Esophagus squamous epithelium (tissue), 5 donors: ENCODE results near the gene LRRC45. TPM values are rescaled to one million over a fixed set of nuclear protein-coding genes. Genes with fewer than 3 reads are reported as not detected.

Experiments
- DNase-seq: peaks from one replicate; lab custom pipeline; 2025; lab: John Stamatoyannopoulos, UW
- H3K27ac ChIP-seq, 4 donors: fragments of 200-600 bp; sonication (generic); one replicate each; pipeline ENCODE4 v1.5.1; 2016 to 2019; ENCODE audit warnings: mild to moderate bottlenecking in 1 of 4
- H3K27me3 ChIP-seq, 4 donors: fragments of 200-600 bp; sonication (generic); 1 replicate in 3 of 4; 2 replicates in 1 of 4; pipeline versions ENCODE4 v1.5.1 to v1.6.0; 2017 to 2021; ENCODE audit warnings: antibody characterized with exemption in 1 of 4
- H3K36me3 ChIP-seq, 3 donors: fragments of 200-600 bp; sonication (generic); one replicate each; pipeline ENCODE4 v1.5.1; 2016 to 2019
- H3K4me1 ChIP-seq, 3 donors: fragments of 200-600 bp; sonication (generic); one replicate each; pipeline ENCODE4 v1.5.1; 2017 to 2019
- H3K4me3 ChIP-seq, 4 donors: fragments of 200-600 bp; sonication (generic); 1 replicate in 3 of 4; 2 replicates in 1 of 4; pipeline ENCODE4 v1.5.1; 2016 to 2019; ENCODE audit warnings: mild to moderate bottlenecking in 2 of 4, moderate library complexity in 1 of 4
- H3K9me3 ChIP-seq, 3 donors: fragments of 200-600 bp; sonication (generic); one replicate each; pipeline ENCODE4 v1.5.1; 2016 to 2019
- POLR2A ChIP-seq, 4 donors: fragments of 450-650 bp; IDR thresholded peaks; one replicate each; pipeline ENCODE4 v1.6.1; 2017; ENCODE audit warnings: antibody characterized with exemption in 4 of 4, mild to moderate bottlenecking in 4 of 4, moderate library complexity in 3 of 4
- WGBS, 2 donors: methylation state at CpG; one replicate each; pipeline ENCODE4 v1.1.5; 2018; 5-methylcytosine and 5-hydroxymethylcytosine counted together
- intact Hi-C: fragments of 100-400 bp; cut with DNase I; formaldehyde crosslinking; loops from one replicate; pipeline ENCODE4 v1.15.0; 2022
- total RNA-seq, 4 donors: library from RNA; depleted of rRNA; stranded (reverse); fragments of >200 nt; gene quantifications; one replicate each; pipeline ENCODE4 v1.1.0, GENCODE V29; 2016
- TF ChIP-seq, protein P1 (sequence below), 6 experiments: fragments of 450-650 bp in 4 of 6; fragments of 200-600 bp in 2 of 6; sonication (generic) in 2 of 6; IDR thresholded peaks; one replicate each; pipeline ENCODE4 v1.5.1; 2016 to 2019; ENCODE audit warnings: antibody characterized with exemption in 6 of 6, mild to moderate bottlenecking in 4 of 6, moderate library complexity in 4 of 6
- donor health status: DM: yes; HTN: yes; CAD: no.

The LRRC45 gene
- total RNA-seq, 4 donors from 2014 or later = 9.7 to 21.2 (median 18.3) TPM

DNA sequence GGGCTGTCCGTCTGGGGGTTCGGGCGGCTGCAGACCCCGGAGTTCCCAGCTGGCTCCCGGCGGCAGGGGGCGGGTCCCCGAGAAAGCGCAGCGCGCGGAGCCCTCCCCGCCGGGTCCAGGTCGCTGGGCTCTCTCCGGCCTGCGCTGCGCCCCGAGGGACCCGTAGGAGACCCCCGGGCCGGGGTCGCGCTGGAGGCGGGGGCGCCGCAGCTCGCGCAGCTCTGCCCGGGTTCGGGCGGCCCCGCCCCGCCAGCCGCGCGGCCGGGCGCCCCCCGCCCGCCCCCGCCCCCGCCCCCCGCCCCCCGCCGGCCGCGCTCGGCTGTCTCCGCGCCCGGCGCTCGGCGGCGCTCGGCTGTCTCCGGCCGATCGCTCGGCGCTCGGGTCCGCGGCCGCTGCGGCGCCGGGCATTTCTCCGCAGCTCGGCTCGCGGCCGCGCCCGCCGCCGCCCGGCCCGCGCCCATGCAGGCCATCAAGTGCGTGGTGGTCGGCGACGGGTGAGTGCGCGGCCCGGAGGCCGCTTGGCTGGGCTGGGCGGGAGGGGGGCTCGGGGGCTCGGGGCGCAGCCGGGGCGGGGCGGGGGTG is 8.3 kb downstream of the LRRC45 start, which contains the start of gene RAC3:
RAC3 (plus strand) TSS at position 376 of the 582 bp plus-strand sequence; CDS start at position 460, 84 bp downstream.
- no CpG with 5 or more reads among the region's 96 CpGs for WGBS, 2 donors
- Histone ChIP-seq H3K36me3 (peaks cover 0 to 33% (median 0%) of the 10 kb centered on the region in 3 donors), H3K4me3 (peak within 1 kb of the TSS; percentile 47 to 71 (median 60)), H3K4me1 (peaks cover 20 to 58% (median 28%) of the 10 kb centered on the region in 3 donors), H3K9me3 (no peaks in the 10 kb centered on the region), H3K27me3 (peaks cover 0 to 7% (median 0%) of the 10 kb centered on the region in 4 donors), H3K27ac (peak within 1 kb of the TSS; percentile 70 to 88 (median 79))
- no peak for TF ChIP-seq POLR2A (IDR thresholded peaks at IDR 0.05)
- TF ChIP-seq, protein P1, sequence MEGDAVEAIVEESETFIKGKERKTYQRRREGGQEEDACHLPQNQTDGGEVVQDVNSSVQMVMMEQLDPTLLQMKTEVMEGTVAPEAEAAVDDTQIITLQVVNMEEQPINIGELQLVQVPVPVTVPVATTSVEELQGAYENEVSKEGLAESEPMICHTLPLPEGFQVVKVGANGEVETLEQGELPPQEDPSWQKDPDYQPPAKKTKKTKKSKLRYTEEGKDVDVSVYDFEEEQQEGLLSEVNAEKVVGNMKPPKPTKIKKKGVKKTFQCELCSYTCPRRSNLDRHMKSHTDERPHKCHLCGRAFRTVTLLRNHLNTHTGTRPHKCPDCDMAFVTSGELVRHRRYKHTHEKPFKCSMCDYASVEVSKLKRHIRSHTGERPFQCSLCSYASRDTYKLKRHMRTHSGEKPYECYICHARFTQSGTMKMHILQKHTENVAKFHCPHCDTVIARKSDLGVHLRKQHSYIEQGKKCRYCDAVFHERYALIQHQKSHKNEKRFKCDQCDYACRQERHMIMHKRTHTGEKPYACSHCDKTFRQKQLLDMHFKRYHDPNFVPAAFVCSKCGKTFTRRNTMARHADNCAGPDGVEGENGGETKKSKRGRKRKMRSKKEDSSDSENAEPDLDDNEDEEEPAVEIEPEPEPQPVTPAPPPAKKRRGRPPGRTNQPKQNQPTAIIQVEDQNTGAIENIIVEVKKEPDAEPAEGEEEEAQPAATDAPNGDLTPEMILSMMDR (IDR thresholded peaks at IDR 0.05) = no peak
- intact Hi-C loops = loop anchor here (2.0 kb wide), 1 partner anchor 121 kb away; no protein-coding TSS in a partner anchor
- DNase-seq = no peak

DNA sequence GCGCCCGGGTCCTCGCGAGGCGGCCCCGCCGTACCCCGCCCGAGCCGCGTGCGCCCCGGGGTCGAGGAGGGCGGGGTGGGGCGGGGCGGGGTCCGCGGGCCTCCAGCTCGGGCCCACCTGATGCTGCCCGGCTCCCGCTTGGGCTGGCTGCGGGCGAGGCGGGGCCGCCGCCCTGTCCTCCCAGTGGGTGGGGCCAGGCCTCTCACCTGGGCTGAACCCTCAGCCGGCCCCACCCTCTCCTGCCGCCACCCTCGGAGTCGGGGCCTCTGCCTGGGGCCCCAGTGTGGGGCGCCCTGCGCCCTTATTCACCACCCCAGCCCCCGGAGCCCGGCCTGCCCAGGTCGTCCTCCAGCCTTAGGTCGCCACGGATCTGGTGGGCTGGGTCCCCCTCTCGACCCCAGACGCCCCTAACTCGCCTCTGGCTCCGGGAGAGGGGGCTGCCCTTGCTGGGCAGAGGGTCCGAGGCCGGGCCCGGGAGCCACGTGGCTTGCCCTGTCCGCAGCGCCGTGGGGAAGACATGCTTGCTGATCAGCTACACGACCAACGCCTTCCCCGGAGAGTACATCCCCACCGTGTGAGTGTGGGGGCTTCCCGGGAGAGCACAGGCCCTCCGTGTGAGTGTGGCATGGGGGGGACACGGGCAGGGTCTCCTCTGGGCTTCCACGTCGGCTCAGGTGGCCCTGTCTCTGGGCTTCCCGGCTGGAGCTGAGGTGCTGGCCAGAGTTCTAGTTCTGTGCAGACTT is 9.0 kb downstream of the LRRC45 start:
- peaks cover 0 to 30% (median 0%) of the 10 kb centered on the region in 3 donors for H3K36me3 ChIP-seq
- intact Hi-C loops = loop anchor here (2.0 kb wide), 1 partner anchor 121 kb away; no protein-coding TSS in a partner anchor
- H3K9me3 ChIP-seq = no peaks in the 10 kb centered on the region
- H3K27ac ChIP-seq = peak overlapping the region in 2 of 4 donors; percentile 68 to 80
- no peak for DNase-seq
- TF ChIP-seq, protein P1 (IDR thresholded peaks at IDR 0.05) = no peak
- no peak for TF ChIP-seq POLR2A (IDR thresholded peaks at IDR 0.05)
- H3K27me3 ChIP-seq = peaks cover 0 to 7% (median 0%) of the 10 kb centered on the region in 4 donors
- peaks cover 27 to 65% (median 33%) of the 10 kb centered on the region in 3 donors for H3K4me1 ChIP-seq
- WGBS, 2 donors = 0% methylated on average over 7 of the region's 59 CpGs; no CpG with 5 or more reads in 1 of the 2 donors
- H3K4me3 ChIP-seq = peak overlapping the region; percentile 17 to 71 (median 60)

DNA sequence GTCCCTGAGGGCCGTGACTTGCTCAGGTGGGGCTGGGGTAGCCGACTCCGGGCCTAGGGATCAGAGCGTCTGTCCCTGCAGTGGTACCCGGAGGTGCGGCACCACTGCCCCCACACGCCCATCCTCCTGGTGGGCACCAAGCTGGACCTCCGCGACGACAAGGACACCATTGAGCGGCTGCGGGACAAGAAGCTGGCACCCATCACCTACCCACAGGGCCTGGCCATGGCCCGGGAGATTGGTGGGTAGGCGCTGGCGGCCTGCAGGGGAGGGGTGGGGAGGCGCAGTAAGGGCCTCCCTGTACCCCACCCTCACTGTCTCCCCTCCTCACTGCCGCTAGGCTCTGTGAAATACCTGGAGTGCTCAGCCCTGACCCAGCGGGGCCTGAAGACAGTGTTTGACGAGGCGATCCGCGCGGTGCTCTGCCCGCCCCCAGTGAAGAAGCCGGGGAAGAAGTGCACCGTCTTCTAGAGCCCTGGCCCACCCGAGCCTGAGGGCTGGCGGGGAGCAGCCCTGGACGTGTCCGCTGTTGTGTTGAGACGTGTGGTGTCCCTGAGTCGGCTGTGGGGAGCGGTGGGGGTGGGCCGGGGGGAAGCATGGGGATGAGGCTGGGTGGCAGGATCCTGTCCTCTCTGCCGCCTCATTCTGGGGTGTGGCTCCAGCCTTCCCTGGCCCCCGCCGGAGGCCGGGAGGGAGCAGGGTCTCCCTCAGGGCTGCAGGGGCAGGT is 10.4 kb downstream of the LRRC45 start:
- Histone ChIP-seq H3K36me3 (peaks cover 0 to 20% (median 0%) of the 10 kb centered on the region in 3 donors), H3K27ac (no peak overlapping the region), H3K9me3 (no peaks in the 10 kb centered on the region), H3K4me1 (peaks cover 31 to 75% (median 38%) of the 10 kb centered on the region in 3 donors), H3K27me3 (peaks cover 0 to 7% (median 0%) of the 10 kb centered on the region in 4 donors), H3K4me3 (no peak overlapping the region)
- DNase-seq = no peak
- intact Hi-C loops = no loop called here
- no CpG with 5 or more reads among the region's 38 CpGs for WGBS, 2 donors
- TF ChIP-seq, protein P1 (IDR thresholded peaks at IDR 0.05) = no peak
- no peak for TF ChIP-seq POLR2A (IDR thresholded peaks at IDR 0.05)

DNA sequence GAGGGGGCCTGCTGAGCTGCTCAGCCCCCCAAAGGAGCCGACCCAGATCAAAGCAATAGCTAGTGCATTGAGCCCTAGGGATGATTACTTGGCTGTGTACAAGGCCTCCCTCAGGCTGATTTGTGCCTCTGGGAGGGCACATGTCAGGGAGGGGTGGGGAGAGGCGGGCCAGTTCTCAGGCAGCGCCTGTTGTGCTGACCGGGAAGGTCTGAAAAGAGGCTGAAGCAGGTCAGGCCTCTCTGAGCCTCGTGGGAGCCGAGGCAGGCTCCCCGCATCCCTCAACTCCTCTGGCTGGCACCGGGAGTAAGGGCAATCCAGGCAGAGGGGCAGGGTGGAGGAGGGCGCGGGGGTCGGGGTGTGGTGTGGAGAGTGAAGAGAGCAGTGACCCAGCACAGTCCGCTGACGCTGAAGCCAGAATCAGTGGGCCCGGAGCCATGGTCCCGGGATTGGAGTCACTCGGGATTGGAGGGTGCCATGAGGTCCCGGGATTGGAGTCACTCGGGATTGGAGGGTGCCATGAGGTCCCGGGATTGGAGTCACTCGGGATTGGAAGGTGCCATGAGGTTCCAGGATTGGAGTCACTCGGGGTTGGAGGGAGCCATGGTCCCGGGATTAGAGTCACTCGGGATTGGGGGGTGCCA is 11.4 kb downstream of the LRRC45 start:
- H3K27ac ChIP-seq = no peak overlapping the region
- intact Hi-C loops = no loop called here
- peaks cover 31 to 74% (median 38%) of the 10 kb centered on the region in 3 donors for H3K4me1 ChIP-seq
- no peak for DNase-seq
- H3K27me3 ChIP-seq = peaks cover 0 to 7% (median 0%) of the 10 kb centered on the region in 4 donors
- 77 to 88% methylated on average over 15 of the region's 23 CpGs for WGBS, 2 donors
- no peak overlapping the region for H3K4me3 ChIP-seq
- H3K9me3 ChIP-seq = no peaks in the 10 kb centered on the region
- TF ChIP-seq, protein P1 (IDR thresholded peaks at IDR 0.05) = no peak
- no peak for TF ChIP-seq POLR2A (IDR thresholded peaks at IDR 0.05)
- H3K36me3 ChIP-seq = peaks cover 0 to 20% (median 0%) of the 10 kb centered on the region in 3 donors
